ENCODE data around the gene PODN.

- TF ChIP-seq ZFP3 (CRISPR knock-in tag; IDR thresholded peaks at IDR 0.05) = no peak
- no peak for TF ChIP-seq GLIS3 (CRISPR knock-in tag; IDR thresholded peaks at IDR 0.05)
- no peak for TF ChIP-seq OSR1 (CRISPR knock-in tag; IDR thresholded peaks at IDR 0.05)
- no peak for TF ChIP-seq ZFP30 (CRISPR knock-in tag; IDR thresholded peaks at IDR 0.05)
- no peak for TF ChIP-seq POU6F1 (CRISPR knock-in tag; IDR thresholded peaks at IDR 0.05; ENCODE audit: borderline replicate concordance, low read depth)
- no peak for TF ChIP-seq TCF4 (CRISPR knock-in tag; IDR thresholded peaks at IDR 0.05; ENCODE audit: borderline replicate concordance)
- no peak for TF ChIP-seq ARNTL (CRISPR knock-in tag; IDR thresholded peaks at IDR 0.05; ENCODE audit: borderline replicate concordance, low read depth)
- TF ChIP-seq, protein P1, sequence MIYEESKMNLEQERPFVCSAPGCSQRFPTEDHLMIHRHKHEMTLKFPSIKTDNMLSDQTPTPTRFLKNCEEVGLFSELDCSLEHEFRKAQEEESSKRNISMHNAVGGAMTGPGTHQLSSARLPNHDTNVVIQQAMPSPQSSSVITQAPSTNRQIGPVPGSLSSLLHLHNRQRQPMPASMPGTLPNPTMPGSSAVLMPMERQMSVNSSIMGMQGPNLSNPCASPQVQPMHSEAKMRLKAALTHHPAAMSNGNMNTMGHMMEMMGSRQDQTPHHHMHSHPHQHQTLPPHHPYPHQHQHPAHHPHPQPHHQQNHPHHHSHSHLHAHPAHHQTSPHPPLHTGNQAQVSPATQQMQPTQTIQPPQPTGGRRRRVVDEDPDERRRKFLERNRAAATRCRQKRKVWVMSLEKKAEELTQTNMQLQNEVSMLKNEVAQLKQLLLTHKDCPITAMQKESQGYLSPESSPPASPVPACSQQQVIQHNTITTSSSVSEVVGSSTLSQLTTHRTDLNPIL (CRISPR knock-in tag; IDR thresholded peaks at IDR 0.05; ENCODE audit: low read depth) = no peak
These were observed 26.7 kb downstream of the PODN start for GRCh38 chr1:53088616-53089300.

Data from SK-N-SH treated with all-trans-retinoic acid at 6 μM for 48 hours (cell line).